ENCODE data around the gene ATOH8.

Gene ATOH8

DNA sequence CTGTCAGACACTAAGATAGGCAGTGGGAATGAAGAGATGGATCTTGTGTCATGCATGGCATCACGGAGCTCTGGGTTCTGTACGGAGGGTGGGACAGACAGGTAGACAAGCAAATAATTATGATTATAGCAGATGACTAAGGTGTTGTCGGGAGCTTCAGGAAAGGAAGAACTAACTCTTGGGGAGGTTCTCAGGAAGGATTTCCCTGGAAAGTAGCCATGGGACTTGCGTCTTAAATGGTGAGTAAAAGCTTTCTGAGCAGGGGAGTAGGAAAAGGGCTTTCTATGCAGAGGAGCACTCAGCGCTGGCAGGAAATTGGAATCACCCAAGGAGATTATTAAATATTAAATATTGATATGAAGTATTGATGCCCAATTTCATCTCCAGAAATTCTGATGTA, 35.5 kb downstream of the ATOH8 start:
- Histone ChIP-seq H3K27me3 (ENCODE audit: low read depth) (peaks cover 2% of the 10 kb centered on the region; the same call in 1 of the 2 replicates), H3K4me1 (no peaks in the 10 kb centered on the region), H3K36me3 (replicated peaks) (no peaks in the 10 kb centered on the region), H3K9me3 (no peaks in the 10 kb centered on the region), H3K4me3 (no peak overlapping the region)
- in situ Hi-C loops (cut with MboI; ENCODE audit: low sequenced_read_pairs), result no loop called here
- no peak for DNase-seq (ENCODE audit: low spot score in 2 of 2)

DNA sequence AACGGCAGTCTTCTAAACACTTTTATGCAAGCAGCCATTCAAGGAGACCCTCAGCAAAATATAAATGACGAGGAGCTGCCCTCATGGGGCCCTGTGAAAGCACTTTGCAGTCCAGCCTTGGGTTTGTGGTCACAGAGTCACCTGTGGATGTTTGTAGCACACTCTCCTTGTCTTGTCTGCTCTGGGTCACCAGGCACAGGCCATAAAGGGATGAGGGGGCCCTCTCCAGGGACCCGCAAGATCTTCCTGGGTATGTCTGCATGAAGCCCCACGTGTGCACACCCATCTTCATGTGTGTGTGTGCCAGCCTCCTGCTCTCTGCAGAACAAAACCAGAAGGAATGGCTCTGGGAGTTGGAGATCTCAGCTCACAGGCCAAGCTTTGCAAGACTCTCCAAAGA, 36.2 kb downstream of the ATOH8 start:
- H3K36me3 ChIP-seq (replicated peaks), result no peaks in the 10 kb centered on the region
- no peak overlapping the region for H3K4me3 ChIP-seq
- in situ Hi-C loops (cut with MboI; ENCODE audit: low sequenced_read_pairs), result no loop called here
- no peaks in the 10 kb centered on the region for H3K4me1 ChIP-seq
- DNase-seq (ENCODE audit: low spot score in 2 of 2), result no peak
- peaks cover 2% of the 10 kb centered on the region; the same call in 1 of the 2 replicates for H3K27me3 ChIP-seq (ENCODE audit: low read depth)
- no peaks in the 10 kb centered on the region for H3K9me3 ChIP-seq

DNA sequence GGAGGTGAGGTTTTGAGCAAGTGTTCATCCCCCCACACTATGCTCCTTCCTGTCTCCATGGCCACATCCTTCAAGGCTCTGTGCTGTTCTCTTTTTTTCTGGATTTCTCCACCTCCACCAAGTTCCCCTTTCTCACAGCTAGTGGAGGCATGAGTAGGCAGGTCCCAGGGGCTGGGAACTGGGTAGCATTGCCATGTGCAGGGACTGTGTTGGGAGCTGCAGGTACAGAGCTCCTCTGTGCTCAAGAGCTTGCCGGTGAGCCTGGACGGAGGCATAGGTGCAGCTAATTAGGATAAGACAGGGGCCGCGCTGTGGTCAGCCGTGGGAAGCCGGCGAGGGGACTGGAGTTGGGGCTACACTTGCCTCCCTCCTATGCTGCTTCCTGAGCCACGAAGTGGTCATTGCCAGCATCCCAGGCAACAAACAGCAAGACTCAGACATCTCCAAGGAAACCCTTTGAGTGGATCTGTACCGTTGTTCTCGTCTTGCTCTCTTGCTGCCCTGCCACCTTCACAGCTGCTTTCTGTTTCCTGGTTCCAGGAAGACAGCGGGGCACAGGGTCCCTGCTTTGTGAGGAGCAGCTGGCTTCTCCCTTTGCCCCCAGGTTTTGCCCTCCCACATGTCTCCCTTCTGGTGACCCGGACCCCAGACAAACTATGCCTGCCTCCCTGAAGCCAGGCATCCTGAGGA, 36.9 kb downstream of the ATOH8 start:
- no peak overlapping the region for H3K4me3 ChIP-seq
- DNase-seq (ENCODE audit: low spot score in 2 of 2), result no peak
- in situ Hi-C loops (cut with MboI; ENCODE audit: low sequenced_read_pairs), result no loop called here
- H3K4me1 ChIP-seq, result no peaks in the 10 kb centered on the region
- H3K9me3 ChIP-seq, result no peaks in the 10 kb centered on the region
- H3K27me3 ChIP-seq (ENCODE audit: low read depth), result peaks cover 2% of the 10 kb centered on the region; the same call in 1 of the 2 replicates
- no peaks in the 10 kb centered on the region for H3K36me3 ChIP-seq (replicated peaks)

DNA sequence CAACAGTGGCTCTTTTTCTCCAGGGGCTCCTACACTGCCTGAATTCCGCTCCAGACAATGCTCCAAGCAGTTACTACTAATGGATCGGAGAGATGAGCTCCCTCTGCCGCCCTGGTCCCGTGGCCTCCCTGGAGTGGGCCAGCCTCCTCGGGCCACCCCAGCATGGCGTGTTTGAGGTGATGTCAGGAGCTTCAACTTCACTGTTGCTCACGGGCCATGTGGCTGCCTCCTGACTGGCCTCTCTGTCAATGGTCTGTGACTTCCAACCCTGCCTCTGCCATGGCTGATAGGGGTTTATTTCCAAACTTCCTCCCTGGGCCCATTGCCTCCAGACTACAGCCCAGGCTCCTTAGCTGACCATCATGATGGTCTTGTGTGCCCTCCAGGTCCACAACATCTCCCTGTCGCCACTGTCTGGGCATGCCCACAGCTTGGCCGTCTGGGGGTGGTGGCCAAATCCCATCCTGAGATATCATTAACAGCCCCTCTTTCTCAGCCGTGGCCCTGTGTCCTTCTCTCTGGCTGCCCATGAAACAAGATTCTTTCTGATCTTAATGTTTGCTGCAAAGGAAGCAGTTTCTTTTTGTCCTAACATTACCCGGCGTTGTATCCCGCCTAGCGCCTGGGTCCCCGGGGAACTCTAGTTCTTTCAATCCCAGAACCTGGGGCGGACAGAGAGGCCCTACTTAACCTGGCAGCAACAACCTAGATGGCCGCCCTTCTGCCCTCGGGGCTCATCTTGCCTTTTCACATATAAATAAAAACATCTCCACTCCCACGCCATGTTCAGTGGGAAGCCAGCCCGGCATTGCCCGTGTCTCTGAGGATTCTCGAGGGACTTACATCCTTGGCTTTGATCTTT, 38.1 kb downstream of the ATOH8 start:
- Histone ChIP-seq H3K4me1 (no peaks in the 10 kb centered on the region), H3K36me3 (replicated peaks) (no peaks in the 10 kb centered on the region), H3K27me3 (ENCODE audit: low read depth) (peaks cover 2% of the 10 kb centered on the region; the same call in 1 of the 2 replicates), H3K4me3 (no peak overlapping the region), H3K9me3 (no peaks in the 10 kb centered on the region)
- no peak for DNase-seq (ENCODE audit: low spot score in 2 of 2)
- in situ Hi-C loops (cut with MboI; ENCODE audit: low sequenced_read_pairs), result no loop called here

DNA sequence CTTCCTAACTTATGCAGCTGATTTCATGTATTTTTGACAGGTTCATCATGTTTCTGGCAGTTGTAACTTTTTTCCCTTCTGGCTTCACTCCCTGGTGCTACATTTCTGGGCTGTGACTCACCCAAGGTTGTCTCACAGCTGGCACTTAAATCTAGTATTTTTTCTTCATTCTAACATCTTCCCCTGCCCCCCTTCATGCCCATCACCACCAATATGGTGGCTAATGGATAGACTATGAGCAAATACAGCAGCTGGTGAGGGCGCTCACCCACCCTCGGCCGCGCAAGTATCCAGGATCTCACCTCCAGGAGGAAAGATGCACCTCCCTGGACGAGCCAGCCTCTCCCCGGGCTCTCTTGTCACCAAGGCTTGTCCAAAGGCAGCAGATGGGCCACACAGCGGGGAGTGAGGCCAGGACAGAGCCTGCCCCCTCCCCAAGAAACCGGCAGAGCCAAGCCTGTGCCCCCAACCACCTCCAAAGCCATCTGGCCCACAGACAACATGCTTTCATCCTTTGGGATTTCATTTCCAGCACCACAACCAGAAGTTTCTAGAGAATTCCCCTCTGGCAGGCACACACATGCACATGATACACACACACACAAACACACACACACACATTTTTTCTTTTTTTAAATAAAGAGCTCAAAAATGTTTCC, 39.1 kb downstream of the ATOH8 start:
- in situ Hi-C loops (cut with MboI; ENCODE audit: low sequenced_read_pairs), result no loop called here
- Histone ChIP-seq H3K9me3 (no peaks in the 10 kb centered on the region), H3K4me1 (no peaks in the 10 kb centered on the region)

DNA sequence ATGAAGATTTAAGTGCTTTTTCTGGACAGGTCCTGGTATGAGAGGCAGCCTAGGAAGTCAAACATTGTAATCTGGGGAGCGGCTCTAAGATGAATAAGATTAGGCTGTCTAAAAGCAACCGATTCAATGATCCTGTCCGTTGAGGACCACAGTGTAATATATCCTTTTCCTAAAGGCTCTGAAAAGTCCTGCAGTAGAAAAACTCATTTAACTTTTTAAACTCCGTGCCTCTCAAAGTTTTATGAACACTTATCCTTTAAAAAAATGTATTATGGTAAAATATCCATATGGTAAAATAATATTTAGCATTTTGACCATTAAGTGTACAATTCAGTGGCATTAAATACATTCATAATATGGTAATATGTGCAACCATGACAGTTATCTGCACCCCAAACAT, 39.8 kb downstream of the ATOH8 start:
- Histone ChIP-seq H3K27me3 (ENCODE audit: low read depth) (peaks cover 2% of the 10 kb centered on the region; the same call in 1 of the 2 replicates), H3K4me1 (no peaks in the 10 kb centered on the region), H3K9me3 (no peaks in the 10 kb centered on the region), H3K36me3 (replicated peaks) (no peaks in the 10 kb centered on the region), H3K4me3 (no peak overlapping the region)
- in situ Hi-C loops (cut with MboI; ENCODE audit: low sequenced_read_pairs), result no loop called here
- DNase-seq (ENCODE audit: low spot score in 2 of 2), result no peak

More for the DNA sequence above, 39.1 kb downstream of the ATOH8 start:
- H3K4me3 ChIP-seq, result no peak overlapping the region
- H3K27me3 ChIP-seq (ENCODE audit: low read depth), result peaks cover 2% of the 10 kb centered on the region; the same call in 1 of the 2 replicates
- H3K36me3 ChIP-seq (replicated peaks), result no peaks in the 10 kb centered on the region
- no peak for DNase-seq (ENCODE audit: low spot score in 2 of 2)

DNA sequence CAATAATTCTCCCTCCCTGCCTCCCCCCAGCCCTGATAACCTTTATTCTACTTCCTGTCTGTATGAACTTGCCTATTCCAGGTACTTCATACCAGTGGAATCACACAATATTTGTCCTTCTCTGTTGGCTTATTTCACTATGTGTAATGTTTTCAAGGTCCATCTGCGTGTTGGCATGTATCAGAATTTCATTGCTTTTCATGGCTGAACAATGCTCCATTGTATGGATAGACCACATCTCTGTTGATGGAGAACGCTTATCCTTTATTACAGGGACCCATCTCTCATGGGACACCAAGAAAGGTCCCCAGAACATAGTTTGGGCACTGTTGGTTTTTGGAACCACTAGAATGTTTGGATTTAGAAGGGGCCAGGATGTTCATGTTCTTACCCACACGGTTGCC, 40.2 kb downstream of the ATOH8 start:
- in situ Hi-C loops (cut with MboI; ENCODE audit: low sequenced_read_pairs), result no loop called here
- no peak for DNase-seq (ENCODE audit: low spot score in 2 of 2)
- peaks cover 2% of the 10 kb centered on the region; the same call in 1 of the 2 replicates for H3K27me3 ChIP-seq (ENCODE audit: low read depth)
- H3K4me1 ChIP-seq, result no peaks in the 10 kb centered on the region
- H3K9me3 ChIP-seq, result no peaks in the 10 kb centered on the region
- no peaks in the 10 kb centered on the region for H3K36me3 ChIP-seq (replicated peaks)
- H3K4me3 ChIP-seq, result no peak overlapping the region

DNA sequence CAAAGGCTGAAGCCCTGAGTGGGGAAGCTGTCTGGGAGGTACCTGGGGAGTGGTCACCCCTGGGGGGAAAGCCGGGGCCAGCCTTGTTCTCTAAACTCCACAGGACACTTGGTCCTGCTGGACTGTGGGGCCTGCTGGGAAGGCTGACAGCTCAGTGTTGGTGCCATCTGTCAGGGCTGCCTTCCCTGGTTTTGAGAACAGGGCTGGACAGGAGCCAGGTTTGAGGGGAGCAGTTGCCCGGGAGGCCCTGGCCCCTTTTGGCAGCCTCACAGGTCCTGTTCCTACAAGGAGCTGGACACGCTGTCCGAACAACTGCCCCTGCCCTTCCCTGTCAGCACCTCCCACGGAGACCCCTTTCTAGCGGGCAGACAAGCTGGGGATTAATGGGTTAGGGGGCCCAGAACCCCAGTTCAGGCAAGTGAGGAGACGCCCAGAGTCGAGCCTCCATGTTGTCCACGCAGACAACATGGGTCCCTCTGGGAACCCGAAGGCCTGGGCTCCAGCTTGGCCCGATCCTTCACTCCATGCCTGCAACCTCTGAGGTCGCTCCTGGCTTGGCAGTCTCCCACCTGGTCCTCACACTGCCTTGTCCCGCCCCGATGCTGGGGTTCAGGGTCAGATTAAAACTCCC, 40.8 kb downstream of the ATOH8 start:
- Histone ChIP-seq H3K4me1 (no peaks in the 10 kb centered on the region), H3K27me3 (ENCODE audit: low read depth) (peaks cover 2% of the 10 kb centered on the region; the same call in 1 of the 2 replicates), H3K9me3 (no peaks in the 10 kb centered on the region), H3K36me3 (replicated peaks) (no peaks in the 10 kb centered on the region), H3K4me3 (no peak overlapping the region)
- DNase-seq (ENCODE audit: low spot score in 2 of 2), result no peak
- in situ Hi-C loops (cut with MboI; ENCODE audit: low sequenced_read_pairs), result no loop called here

DNA sequence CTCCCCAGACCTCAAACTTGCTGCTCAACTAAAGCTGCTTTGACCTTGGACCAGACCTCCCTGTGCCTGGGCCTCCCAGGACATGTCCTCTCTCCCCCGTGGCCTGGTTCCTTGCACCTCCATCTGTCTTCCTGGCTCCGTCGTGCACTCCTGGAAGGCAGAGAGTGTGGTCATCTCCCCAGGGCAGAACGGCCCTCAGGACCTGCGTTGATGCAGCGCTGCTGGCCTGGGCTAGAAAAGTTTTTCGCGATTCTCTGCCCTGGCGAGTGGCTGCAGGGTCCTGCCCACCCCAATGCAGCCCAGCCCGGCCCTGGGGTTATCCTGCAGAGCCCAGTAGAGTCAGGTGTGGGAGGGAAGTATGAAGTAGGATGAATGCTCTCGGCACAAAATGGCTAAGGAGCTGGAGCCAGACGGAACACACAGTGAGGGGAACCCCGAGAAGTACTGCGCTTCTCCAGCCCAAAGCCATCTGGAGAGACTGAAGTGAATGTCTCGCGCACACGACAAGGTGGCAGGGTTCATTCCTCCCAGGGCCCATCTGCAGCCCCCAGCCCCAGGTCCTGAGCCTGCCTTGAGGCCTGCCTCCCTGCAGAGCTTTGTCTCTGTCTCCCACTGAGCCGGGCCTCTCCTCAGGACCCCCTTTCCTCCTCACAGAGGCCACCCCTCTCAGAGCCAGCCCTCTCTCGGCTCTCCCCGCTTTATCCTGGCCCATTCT, 41.7 kb downstream of the ATOH8 start:
- H3K27me3 ChIP-seq (ENCODE audit: low read depth), result peaks cover 2% of the 10 kb centered on the region; the same call in 1 of the 2 replicates
- no peaks in the 10 kb centered on the region for H3K4me1 ChIP-seq
- in situ Hi-C loops (cut with MboI; ENCODE audit: low sequenced_read_pairs), result no loop called here
- no peak overlapping the region for H3K4me3 ChIP-seq
- no peaks in the 10 kb centered on the region for H3K9me3 ChIP-seq
- H3K36me3 ChIP-seq (replicated peaks), result no peaks in the 10 kb centered on the region
- no peak for DNase-seq (ENCODE audit: low spot score in 2 of 2)

DNA sequence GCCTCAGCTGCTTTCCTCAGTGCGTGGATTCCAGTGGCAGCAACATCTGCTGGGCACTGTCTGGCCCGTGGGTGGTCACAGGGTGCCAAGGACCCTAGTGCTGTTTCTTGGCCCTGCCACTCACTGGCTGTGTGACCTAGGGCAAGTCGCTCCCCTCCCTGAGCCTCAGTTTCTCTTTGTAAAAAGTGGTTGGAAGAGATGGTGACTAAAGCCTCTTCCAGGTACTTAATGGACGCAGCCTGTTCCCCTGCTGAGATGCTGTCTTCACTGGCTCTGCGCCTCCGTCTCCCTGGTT, 42.2 kb downstream of the ATOH8 start:
- in situ Hi-C loops (cut with MboI; ENCODE audit: low sequenced_read_pairs), result no loop called here
- Histone ChIP-seq H3K27me3 (ENCODE audit: low read depth) (peaks cover 2% of the 10 kb centered on the region; the same call in 1 of the 2 replicates), H3K4me1 (no peaks in the 10 kb centered on the region), H3K36me3 (replicated peaks) (no peaks in the 10 kb centered on the region), H3K9me3 (no peaks in the 10 kb centered on the region), H3K4me3 (no peak overlapping the region)
- no peak for DNase-seq (ENCODE audit: low spot score in 2 of 2)

DNA sequence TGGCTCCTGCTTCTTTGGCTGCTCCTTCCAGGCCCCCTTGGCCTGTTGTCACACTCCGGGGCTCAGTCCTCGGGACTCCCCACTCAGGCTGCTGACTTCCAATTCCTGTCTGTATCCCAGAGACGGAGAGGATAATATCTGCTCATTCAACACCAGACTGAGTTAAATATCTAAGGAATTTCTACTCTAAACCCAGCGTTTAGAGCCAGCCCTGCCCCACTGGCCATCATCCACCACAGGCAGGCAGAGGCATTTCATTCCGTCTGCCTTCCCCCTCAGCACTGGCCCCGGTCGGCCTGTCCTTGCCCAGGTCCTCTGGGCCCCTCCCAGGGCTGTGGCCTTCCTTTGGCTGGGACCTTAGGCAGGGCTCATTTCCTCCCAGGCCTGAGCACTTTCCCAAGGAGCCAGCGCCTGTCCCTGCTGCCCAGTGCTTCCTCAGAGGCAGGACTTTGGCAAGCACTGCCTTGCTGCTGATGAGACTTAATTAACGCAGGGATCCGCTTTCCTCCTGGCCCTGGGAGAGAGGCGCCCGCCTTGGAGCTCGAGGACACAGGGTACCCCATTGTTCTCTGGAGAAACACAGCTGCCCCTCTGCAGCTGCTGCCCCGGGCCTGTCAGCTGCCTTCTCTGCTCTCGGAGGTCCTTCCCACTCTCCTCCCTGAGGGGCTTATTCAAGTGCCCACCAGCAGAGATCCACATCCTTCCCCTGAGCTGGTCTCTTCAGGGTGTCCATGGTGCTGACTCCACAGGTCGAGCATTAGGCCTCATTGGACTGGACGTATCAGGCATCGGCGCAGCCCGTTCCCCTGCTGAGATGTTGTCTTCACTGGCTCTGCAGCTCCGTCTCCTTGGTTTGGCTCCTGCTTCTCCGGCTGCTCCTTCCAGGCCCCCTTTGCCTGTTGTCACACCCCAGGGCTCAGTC, 42.8 kb downstream of the ATOH8 start:
- DNase-seq (ENCODE audit: low spot score in 2 of 2), result no peak
- in situ Hi-C loops (cut with MboI; ENCODE audit: low sequenced_read_pairs), result no loop called here
- no peaks in the 10 kb centered on the region for H3K4me1 ChIP-seq
- no peaks in the 10 kb centered on the region for H3K9me3 ChIP-seq
- no peak overlapping the region for H3K4me3 ChIP-seq
- no peaks in the 10 kb centered on the region for H3K36me3 ChIP-seq (replicated peaks)
- H3K27me3 ChIP-seq (ENCODE audit: low read depth), result 0 out of 2 replicates have a peak, but pooled peaks cover 2% of the 10 kb centered on the region

DNA sequence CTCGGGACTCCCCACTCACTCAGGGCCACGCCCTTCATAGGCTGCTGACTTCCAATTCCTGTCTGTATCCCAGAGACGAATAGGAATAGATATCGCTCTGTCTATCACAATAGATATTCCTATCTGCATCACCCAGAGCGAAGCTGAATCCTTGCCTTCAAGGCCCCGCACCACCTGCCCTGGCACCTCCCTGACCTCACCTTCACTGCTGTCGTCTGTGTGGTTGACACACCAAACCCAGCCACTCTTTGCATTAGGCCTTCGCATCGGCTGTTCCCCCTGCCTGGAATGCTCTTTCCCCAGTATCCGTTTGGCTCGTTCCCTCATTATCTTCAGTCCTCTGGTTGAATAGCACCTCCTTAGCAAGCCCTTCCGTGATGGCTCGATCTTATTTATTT, 43.5 kb downstream of the ATOH8 start:
- Histone ChIP-seq H3K9me3 (no peaks in the 10 kb centered on the region), H3K4me1 (no peaks in the 10 kb centered on the region), H3K27me3 (ENCODE audit: low read depth) (0 out of 2 replicates have a peak, but pooled peaks cover 2% of the 10 kb centered on the region), H3K4me3 (no peak overlapping the region), H3K36me3 (replicated peaks) (no peaks in the 10 kb centered on the region)
- no peak for DNase-seq (ENCODE audit: low spot score in 2 of 2)
- in situ Hi-C loops (cut with MboI; ENCODE audit: low sequenced_read_pairs), result no loop called here

Data from HAP-1 (cell line).